HG02759 (cell line): ENCODE measurements around the gene UBALD1.

Experiments used
- ATAC-seq: cut with Tn5 transposase; IDR thresholded peaks from one replicate; pipeline ENCODE4 v1.9.1; 2021; ENCODE audit warnings: mild to moderate bottlenecking, moderate library complexity; ENCODE audit not compliant: unreplicated experiment

UBALD1 gene

GRCh38 chr16:4561596-4561995, 53.1 kb downstream of the UBALD1 start:
- ATAC-seq: no peak
